SU-DHL-6 (cell line): ENCODE results near the gene RCN2.

Experiments used
- H2AFZ ChIP-seq: fragments of 200-600 bp; sonication (generic); 2 replicates; pipeline ENCODE4 v1.6.1; 2014; ENCODE audit warnings: low read depth, mild to moderate bottlenecking, moderate library complexity, mixed read lengths, antibody characterized with exemption, low read length; ENCODE audit not compliant: severe bottlenecking
- H3F3A ChIP-seq: fragments of 200-600 bp; shearing (Covaris generic); 2 replicates; pipeline ENCODE4 v1.6.0; 2016; ENCODE audit warnings: antibody characterized with exemption, mild to moderate bottlenecking; ENCODE audit not compliant: insufficient read depth
- H3K27ac ChIP-seq: fragments of 200-600 bp; sonication (generic); 2 replicates; pipeline ENCODE4 v1.5.1; 2016; ENCODE audit warnings: low read depth, mild to moderate bottlenecking, low read length, moderate library complexity, mixed read lengths
- H3K27me3 ChIP-seq: fragments of 200-600 bp; sonication (generic), shearing (Covaris generic); 2 replicates; pipeline ENCODE4 v1.6.0; 2014; ENCODE audit warnings: mild to moderate bottlenecking, low read length
- H3K36me3 ChIP-seq: fragments of 200-600 bp; sonication (generic); 2 replicates; pipeline ENCODE4 v1.6.1; 2014; ENCODE audit warnings: mild to moderate bottlenecking, low read length, mixed read lengths
- H3K4me2 ChIP-seq: fragments of 300-600, 200-600 bp; shearing (Covaris generic), sonication (generic); 2 replicates; pipeline ENCODE4 v1.6.0; 2014; ENCODE audit warnings: low read length, low read depth, mild to moderate bottlenecking; ENCODE audit not compliant: poor library complexity, severe bottlenecking
- H3K4me3 ChIP-seq: fragments of 200-600 bp; sonication (generic); 2 replicates; pipeline ENCODE4 v1.5.1; 2014; ENCODE audit warnings: antibody characterized with exemption, low read length, mild to moderate bottlenecking, mixed read lengths; ENCODE audit not compliant: insufficient read depth, poor library complexity, severe bottlenecking
- H3K79me2 ChIP-seq: fragments of 200-600 bp; sonication (generic); 2 replicates; pipeline ENCODE4 v1.6.1; 2014; ENCODE audit warnings: mild to moderate bottlenecking, low read length, moderate library complexity; ENCODE audit not compliant: insufficient read depth
- H3K9ac ChIP-seq: fragments of 200-600 bp; sonication (generic); 2 replicates; pipeline ENCODE4 v1.7.0; 2014; ENCODE audit warnings: mild to moderate bottlenecking, low read length
- H3K9me2 ChIP-seq: fragments of 200-600 bp; sonication (generic); replicated peaks from 2 replicates; pipeline ENCODE4 v1.6.1; 2014; ENCODE audit warnings: low read length; ENCODE audit not compliant: insufficient read depth
- H3K9me3 ChIP-seq: fragments of 200-600 bp; sonication (generic); 2 replicates; pipeline ENCODE4 v1.6.1; 2014; ENCODE audit warnings: low read length, mixed read lengths; ENCODE audit not compliant: insufficient read depth
- H4K20me1 ChIP-seq: fragments of 200-600 bp; sonication (generic); 2 replicates; pipeline ENCODE4 v1.6.1; 2014; ENCODE audit warnings: low read depth, mild to moderate bottlenecking, antibody characterized with exemption, low read length, moderate library complexity, mixed read lengths
- CTCF ChIP-seq: fragments of 200-600 bp; sonication (generic); IDR thresholded peaks from one replicate; pipeline ENCODE4 v1.5.1; 2017; ENCODE audit warnings: antibody characterized with exemption, mild to moderate bottlenecking, low read length, moderate library complexity; ENCODE audit not compliant: insufficient read depth, poor library complexity, severe bottlenecking
- EZH2phosphoT487 ChIP-seq: fragments of 200-600 bp; sonication (generic), shearing (Covaris generic); conservative IDR thresholded peaks from 2 replicates; pipeline ENCODE4 v1.6.1; 2018; ENCODE audit warnings: mild to moderate bottlenecking, antibody characterized with exemption, low read length, moderate library complexity, mixed read lengths

Gene RCN2

GRCh38 chr15:76901965-76902364 is 29.6 kb upstream of the RCN2 start:
- Histone ChIP-seq H3K9me3 (no peaks in the 10 kb centered on the region), H3K4me2 (no peak overlapping the region), H3K27ac (no peak overlapping the region), H2AFZ (no peak overlapping the region), H3K79me2 (no peaks in the 10 kb centered on the region), H4K20me1 (no peaks in the 10 kb centered on the region), H3K36me3 (no peaks in the 10 kb centered on the region), H3K9me2 (no peaks in the 10 kb centered on the region), H3F3A (peaks cover 15% of the 10 kb centered on the region), H3K4me3 (no peak overlapping the region), H3K9ac (no peak overlapping the region), H3K27me3 (no peaks in the 10 kb centered on the region)
- TF ChIP-seq EZH2phosphoT487 (no peak), CTCF (no peak)

GRCh38 chr15:76903251-76903681 is 28.3 kb upstream of the RCN2 start:
- TF ChIP-seq EZH2phosphoT487 = no peak
- peak; percentile 35 for TF ChIP-seq CTCF
- Histone ChIP-seq H3K27ac (no peak overlapping the region), H3K36me3 (no peaks in the 10 kb centered on the region), H3F3A (peaks cover 15% of the 10 kb centered on the region), H3K4me2 (no peak overlapping the region), H3K9ac (no peak overlapping the region), H3K27me3 (no peaks in the 10 kb centered on the region), H3K9me3 (no peaks in the 10 kb centered on the region), H3K4me3 (no peak overlapping the region), H3K9me2 (no peaks in the 10 kb centered on the region), H4K20me1 (no peaks in the 10 kb centered on the region), H2AFZ (no peak overlapping the region), H3K79me2 (no peaks in the 10 kb centered on the region)

GRCh38 chr15:76904461-76905012 is 27.0 kb upstream of the RCN2 start:
- Histone ChIP-seq H4K20me1 (no peaks in the 10 kb centered on the region), H3K9me2 (no peaks in the 10 kb centered on the region), H2AFZ (peak overlapping the region; percentile 70), H3K36me3 (no peaks in the 10 kb centered on the region), H3K9me3 (no peaks in the 10 kb centered on the region), H3K4me3 (peak overlapping the region; percentile 52), H3K4me2 (peak overlapping the region; percentile 58), H3K79me2 (no peaks in the 10 kb centered on the region), H3K27ac (no peak overlapping the region), H3K27me3 (no peaks in the 10 kb centered on the region), H3K9ac (peak overlapping the region; percentile 65), H3F3A (peaks cover 15% of the 10 kb centered on the region)
- TF ChIP-seq EZH2phosphoT487 (no peak), CTCF (no peak)
